Mesenchymal stem cell (in vitro differentiated cells and primary cell): Measurements from ENCODE around the gene ADGRL3.

ENCODE experiments used
- DNase-seq: peaks from one replicate; pipeline ENCODE4 v3.0.0-alpha.2; 2013
- H2AFZ ChIP-seq: one replicate; pipeline ENCODE4 v1.6.1; 2013; ENCODE audit warnings: low read depth, mild to moderate bottlenecking, control low read depth, inconsistent platforms, low read length, moderate library complexity
- H2AK5ac ChIP-seq: 2 replicates; pipeline ENCODE4 v1.6.1; 2013; ENCODE audit warnings: low read length, moderate library complexity, mild to moderate bottlenecking, inconsistent platforms; ENCODE audit not compliant: severe bottlenecking
- H2BK120ac ChIP-seq: one replicate; pipeline ENCODE4 v1.6.1; 2013; ENCODE audit warnings: low read depth, mild to moderate bottlenecking, inconsistent platforms, low read length, moderate library complexity
- H2BK12ac ChIP-seq, 2 experiments: one replicate each; pipeline ENCODE4 v1.6.1; 2013; ENCODE audit warnings: inconsistent platforms in 2 of 2, low read length in 2 of 2, mild to moderate bottlenecking in 2 of 2, moderate library complexity in 2 of 2, control low read depth in 1 of 2
- H2BK15ac ChIP-seq: one replicate; pipeline ENCODE4 v1.6.1; 2013; ENCODE audit warnings: mild to moderate bottlenecking, low read depth, inconsistent platforms; ENCODE audit not compliant: poor library complexity, severe bottlenecking
- H2BK5ac ChIP-seq: 2 replicates; pipeline ENCODE4 v1.6.1; 2013; ENCODE audit warnings: low read depth, mild to moderate bottlenecking, low read length, control low read depth, inconsistent platforms; ENCODE audit not compliant: poor library complexity, severe bottlenecking
- H3K14ac ChIP-seq, 2 experiments: one replicate each; pipeline ENCODE4 v1.6.1; 2013; ENCODE audit warnings: inconsistent platforms in 2 of 2, low read length in 2 of 2, control low read depth in 1 of 2, mild to moderate bottlenecking in 1 of 2, moderate library complexity in 1 of 2
- H3K18ac ChIP-seq, 2 experiments: one replicate each; pipeline ENCODE4 v1.6.1; 2013; ENCODE audit warnings: inconsistent platforms in 2 of 2, low read length in 2 of 2, control low read depth in 1 of 2, low read depth in 1 of 2, mild to moderate bottlenecking in 1 of 2
- H3K23ac ChIP-seq, 2 experiments: one replicate each; pipeline ENCODE4 v1.6.1; 2013; ENCODE audit warnings: inconsistent platforms in 2 of 2, low read length in 2 of 2, mild to moderate bottlenecking in 2 of 2, moderate library complexity in 2 of 2, control low read depth in 1 of 2
- H3K27ac ChIP-seq: 2 replicates; pipeline ENCODE4 v1.5.1; 2013; ENCODE audit warnings: mild to moderate bottlenecking, moderate library complexity, low read length, control low read depth, inconsistent platforms; ENCODE audit not compliant: poor library complexity, severe bottlenecking
- H3K27me3 ChIP-seq, 2 experiments: 2 replicates each; pipeline versions ENCODE4 v1.6.1 to v1.7.0; 2013; ENCODE audit warnings: low read length in 2 of 2, mild to moderate bottlenecking in 2 of 2, moderate library complexity in 2 of 2, control low read depth in 1 of 2, inconsistent platforms in 1 of 2; ENCODE audit not compliant: control insufficient read depth in 1 of 2, insufficient read depth in 1 of 2
- H3K36me3 ChIP-seq, 2 experiments: 2 replicates each; pipeline versions ENCODE4 v1.6.1 to v1.7.0; 2013; ENCODE audit warnings: low read length in 2 of 2, control low read depth in 1 of 2, inconsistent platforms in 1 of 2, low read depth in 1 of 2, mild to moderate bottlenecking in 1 of 2; ENCODE audit not compliant: insufficient read depth in 2 of 2, control insufficient read depth in 1 of 2
- H3K4ac ChIP-seq, 2 experiments: one replicate each; pipeline ENCODE4 v1.6.1; 2013; ENCODE audit warnings: inconsistent platforms in 2 of 2, low read length in 2 of 2, mild to moderate bottlenecking in 2 of 2, moderate library complexity in 2 of 2, control low read depth in 1 of 2, low read depth in 1 of 2
- H3K4me1 ChIP-seq: 2 replicates; pipeline ENCODE4 v1.6.1; 2013; ENCODE audit warnings: low read depth, low read length, control low read depth; ENCODE audit not compliant: control insufficient read depth, insufficient read depth
- H3K4me2 ChIP-seq: 2 replicates; pipeline ENCODE4 v1.6.1; 2013; ENCODE audit warnings: low read length, mild to moderate bottlenecking, inconsistent platforms; ENCODE audit not compliant: poor library complexity, severe bottlenecking
- H3K4me3 ChIP-seq, 2 experiments: 2 replicates each; pipeline versions ENCODE4 v1.5.1 to v1.7.0; 2013; ENCODE audit warnings: low read length in 2 of 2, mild to moderate bottlenecking in 2 of 2, control low read depth in 1 of 2, low read depth in 1 of 2; ENCODE audit not compliant: insufficient read depth in 1 of 2
- H3K79me1 ChIP-seq: replicated peaks from 2 replicates; pipeline ENCODE4 v1.6.1; 2013; ENCODE audit warnings: mild to moderate bottlenecking, control low read depth, low read length, inconsistent platforms; ENCODE audit not compliant: poor library complexity, severe bottlenecking
- H3K9ac ChIP-seq: 2 replicates; pipeline ENCODE4 v1.7.0; 2013; ENCODE audit warnings: mild to moderate bottlenecking, low read length, moderate library complexity
- H3K9me3 ChIP-seq: 2 replicates; pipeline ENCODE4 v1.7.0; 2013; ENCODE audit warnings: mild to moderate bottlenecking, low read length; ENCODE audit not compliant: control insufficient read depth
- H4K8ac ChIP-seq: one replicate; pipeline ENCODE4 v1.6.1; 2013; ENCODE audit warnings: inconsistent platforms, mild to moderate bottlenecking, low read length, moderate library complexity
- H4K91ac ChIP-seq: one replicate; pipeline ENCODE4 v1.6.1; 2013; ENCODE audit warnings: mild to moderate bottlenecking, low read length, inconsistent platforms
- WGBS: methylation state at CpG from one replicate; pipeline ENCODE4 v1.1.7; 2013; ENCODE audit warnings: mixed read lengths; 5-methylcytosine and 5-hydroxymethylcytosine counted together

ADGRL3 gene

DNA sequence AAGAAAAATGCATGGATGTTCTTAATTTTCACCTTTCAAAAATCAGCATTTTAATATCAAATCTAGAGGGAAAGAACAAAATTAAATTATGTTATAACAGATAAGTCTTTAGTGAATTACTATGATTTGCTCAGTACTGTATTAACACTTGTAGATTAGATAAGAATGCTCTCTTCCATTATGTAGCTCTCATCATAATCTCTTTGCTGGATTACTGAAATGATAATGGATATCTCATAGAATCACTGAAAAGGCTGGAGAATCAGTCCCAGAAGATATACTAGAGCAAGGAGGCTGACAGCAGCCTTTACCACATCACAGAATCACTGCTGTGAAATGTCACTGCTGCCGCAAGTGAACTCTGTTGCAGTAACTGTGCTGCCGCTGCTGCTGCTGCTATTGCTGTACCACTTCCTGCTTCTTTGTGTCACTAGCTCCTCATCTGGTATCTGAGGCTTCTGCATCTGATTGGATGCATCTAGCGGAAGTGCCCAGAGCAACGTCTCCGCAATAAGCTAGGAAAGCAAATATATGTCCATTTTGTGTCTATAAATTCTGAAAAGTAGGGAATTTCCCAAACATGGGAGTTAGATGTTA lies 738.2 kb downstream of the ADGRL3 start:
- Histone ChIP-seq H3K27me3 (no peaks in the 10 kb centered on the region), H2AFZ (peak overlapping the region; percentile 47), H3K4me3 (no peak overlapping the region), H3K4ac (no peak overlapping the region), H3K9me3 (no peaks in the 10 kb centered on the region), H3K18ac (no peak overlapping the region), H2BK12ac (no peak overlapping the region), H3K36me3 (no peaks in the 10 kb centered on the region), H3K14ac (no peak overlapping the region), H4K91ac (no peak overlapping the region), H3K9ac (no peak overlapping the region), H3K4me2 (no peak overlapping the region), H3K23ac (no peak overlapping the region), H3K4me1 (no peaks in the 10 kb centered on the region), H2AK5ac (no peak overlapping the region), H2BK120ac (no peak overlapping the region), H3K27ac (no peak overlapping the region), H4K8ac (peak overlapping the region; percentile 12), H2BK5ac (no peak overlapping the region), H3K79me1 (no peaks in the 10 kb centered on the region), H2BK15ac (no peak overlapping the region)
- DNase-seq: peak; percentile 8
- 87% methylated on average over 3 of the region's 5 CpGs for WGBS

DNA sequence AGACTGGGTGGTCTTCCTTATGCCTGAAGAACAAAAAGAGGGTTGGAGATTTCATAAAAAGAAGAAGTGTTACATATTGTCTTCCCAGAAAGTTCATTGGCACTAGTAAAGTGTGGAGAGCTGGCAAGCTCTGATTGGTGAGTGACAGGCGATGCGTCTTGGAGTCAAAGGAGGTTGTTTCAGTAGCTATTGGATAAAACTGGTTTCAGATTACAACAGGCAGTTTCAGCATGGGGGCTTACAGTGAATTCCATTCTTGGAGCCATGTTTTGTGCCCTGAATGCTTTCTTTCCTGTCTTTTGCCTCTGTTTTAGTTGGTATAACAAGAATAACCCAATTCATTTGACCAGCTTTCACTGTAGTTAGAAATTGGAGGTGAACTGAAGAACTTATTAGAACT lies 750.5 kb downstream of the ADGRL3 start:
- WGBS: 81% methylated on average over 2 of the region's 2 CpGs
- Histone ChIP-seq H3K4me1 (no peaks in the 10 kb centered on the region), H3K4me2 (no peak overlapping the region), H2BK15ac (no peak overlapping the region), H2AFZ (no peak overlapping the region), H4K8ac (no peak overlapping the region), H3K4ac (no peak overlapping the region), H2BK5ac (no peak overlapping the region), H4K91ac (no peak overlapping the region), H2BK120ac (no peak overlapping the region), H3K23ac (no peak overlapping the region), H3K36me3 (no peaks in the 10 kb centered on the region), H3K79me1 (no peaks in the 10 kb centered on the region), H3K27me3 (no peaks in the 10 kb centered on the region), H3K27ac (no peak overlapping the region), H2BK12ac (no peak overlapping the region), H3K9me3 (no peaks in the 10 kb centered on the region), H2AK5ac (no peak overlapping the region), H3K14ac (no peak overlapping the region), H3K4me3 (no peak overlapping the region), H3K9ac (no peak overlapping the region), H3K18ac (no peak overlapping the region)
- DNase-seq: no peak

DNA sequence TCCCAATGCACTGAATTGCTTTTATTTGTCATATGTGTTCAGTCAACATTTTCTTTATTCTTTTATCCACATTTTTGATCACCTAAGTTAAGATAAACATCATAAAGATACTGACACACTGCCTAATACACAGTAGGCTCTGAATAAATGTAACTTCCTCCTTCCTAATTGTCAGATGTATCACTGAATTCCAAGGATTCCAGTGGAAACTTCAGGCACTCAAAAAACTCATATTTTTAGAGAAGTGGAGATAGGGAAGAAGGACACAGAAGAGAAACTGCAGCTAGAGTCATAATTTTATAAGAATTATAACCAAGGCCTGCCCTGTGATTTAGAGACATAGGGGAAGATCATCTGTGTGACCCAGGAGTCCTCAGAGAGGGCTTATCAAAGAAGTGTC lies 753.3 kb downstream of the ADGRL3 start:
- no peak overlapping the region for H2BK12ac ChIP-seq
- no peak overlapping the region for H3K9ac ChIP-seq
- H3K4me3 ChIP-seq: no peak overlapping the region
- no peak overlapping the region for H3K18ac ChIP-seq
- H3K79me1 ChIP-seq: no peaks in the 10 kb centered on the region
- no peaks in the 10 kb centered on the region for H3K9me3 ChIP-seq
- H3K4ac ChIP-seq: no peak overlapping the region
- H3K23ac ChIP-seq: no peak overlapping the region
- no peak overlapping the region for H3K27ac ChIP-seq
- H4K91ac ChIP-seq: no peak overlapping the region
- no peak overlapping the region for H3K4me2 ChIP-seq
- no peak overlapping the region for H4K8ac ChIP-seq
- H3K14ac ChIP-seq: no peak overlapping the region
- H3K27me3 ChIP-seq: no peaks in the 10 kb centered on the region
- H3K4me1 ChIP-seq: no peaks in the 10 kb centered on the region
- no peak for DNase-seq
- no peaks in the 10 kb centered on the region for H3K36me3 ChIP-seq
- no peak overlapping the region for H2BK15ac ChIP-seq
- no peak overlapping the region for H2BK120ac ChIP-seq
- H2AK5ac ChIP-seq: no peak overlapping the region
- no peak overlapping the region for H2BK5ac ChIP-seq
- H2AFZ ChIP-seq: no peak overlapping the region

DNA sequence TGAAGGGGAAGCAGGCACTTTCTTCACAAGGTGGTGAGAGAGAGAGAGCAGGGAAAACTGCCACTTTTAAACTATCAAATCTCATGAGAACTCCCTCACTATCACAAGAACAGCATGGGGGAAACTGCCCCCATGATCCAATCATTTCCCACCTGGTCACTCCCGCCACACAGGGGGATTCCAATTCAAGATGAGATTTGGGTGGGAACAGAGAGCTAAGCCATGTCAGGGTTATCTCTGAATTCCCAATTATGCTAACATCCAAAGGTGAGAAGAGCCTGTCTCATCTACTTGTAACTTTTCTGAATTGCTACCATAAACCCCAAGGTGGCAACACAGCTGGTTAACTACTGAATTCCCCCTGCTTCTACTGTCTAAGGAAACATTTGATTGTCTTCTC lies 758.5 kb downstream of the ADGRL3 start:
- Histone ChIP-seq H3K27ac (no peak overlapping the region), H2AFZ (no peak overlapping the region), H3K18ac (no peak overlapping the region), H3K4me1 (no peaks in the 10 kb centered on the region), H3K79me1 (no peaks in the 10 kb centered on the region), H3K4me3 (no peak overlapping the region), H3K9me3 (peaks cover 5% of the 10 kb centered on the region), H3K9ac (no peak overlapping the region), H3K23ac (no peak overlapping the region), H4K8ac (no peak overlapping the region), H4K91ac (no peak overlapping the region), H2BK12ac (no peak overlapping the region), H3K4ac (no peak overlapping the region), H3K36me3 (no peaks in the 10 kb centered on the region), H2AK5ac (no peak overlapping the region), H2BK120ac (no peak overlapping the region), H2BK5ac (no peak overlapping the region), H2BK15ac (no peak overlapping the region), H3K14ac (no peak overlapping the region), H3K4me2 (no peak overlapping the region), H3K27me3 (no peaks in the 10 kb centered on the region)
- DNase-seq: no peak
- 100% methylated on average over 1 of the region's 1 CpG for WGBS
